HFFc6 (cell line): ENCODE measurements around the gene PLAC9. TPM values are rescaled to one million over a fixed set of nuclear protein-coding genes. Genes with fewer than 3 reads are reported as not detected.
"Not testable (repeated sequence)": the region's sequence is repeated elsewhere in the genome, so short reads cannot be mapped to it uniquely, and the experiment has no call there.

Experiments used
- DNase-seq: peaks from one replicate; pipeline ENCODE4 v3.0.0-alpha.2; 2018
- H3K27ac Mint-ChIP-seq: 2 replicates; pipeline ENCODE4 v1.8.0; 2020; ENCODE audit warnings: mild to moderate bottlenecking, mixed read lengths
- H3K27me3 Mint-ChIP-seq: 2 replicates; pipeline ENCODE4 v1.8.0; 2021; ENCODE audit warnings: mild to moderate bottlenecking, moderate library complexity, mixed read lengths; ENCODE audit not compliant: insufficient read depth
- H3K36me3 Mint-ChIP-seq: 2 replicates; pipeline ENCODE4 v1.8.0; 2021; ENCODE audit warnings: low read depth, mixed read lengths
- H3K4me1 Mint-ChIP-seq: 2 replicates; pipeline ENCODE4 v1.8.0; 2020; ENCODE audit warnings: low read depth, mixed read lengths
- H3K4me3 Mint-ChIP-seq: 2 replicates; pipeline ENCODE4 v1.8.0; 2020; ENCODE audit warnings: mild to moderate bottlenecking, moderate library complexity, mixed read lengths
- H3K9me3 Mint-ChIP-seq: 2 replicates; pipeline ENCODE4 v1.8.0; 2020; ENCODE audit warnings: mild to moderate bottlenecking, mixed read lengths
- CTCF ChIP-seq: fragments of 200-600 bp; sonication (generic); IDR thresholded peaks from 2 replicates; pipeline ENCODE4 v1.5.0; 2021; ENCODE audit warnings: antibody characterized with exemption, mild to moderate bottlenecking
- total RNA-seq, 6 experiments: library from RNA; stranded (reverse); fragmentation: NEBNext Ultra II Directional; extraction: Animal tissue kit (Norgen Biotek cat#: 25700); gene quantifications; 2 replicates in 1 of 6; 3 replicates in 5 of 6; pipeline ENCODE4 v1.2.3, GENCODE V29; 2021

PLAC9 gene
- total RNA-seq, 6 experiments from 2014 or later = 2.1 to 6.6 (median 6.2) TPM

- DNase-seq = no peak
- H3K27me3 Mint-ChIP-seq = peaks cover 21% of the 10 kb centered on the region
- H3K4me3 Mint-ChIP-seq = no peak overlapping the region
- H3K27ac Mint-ChIP-seq = no peak overlapping the region
- no peaks in the 10 kb centered on the region for H3K9me3 Mint-ChIP-seq
- peaks cover 5% of the 10 kb centered on the region; the same call in 1 of the 2 replicates for H3K4me1 Mint-ChIP-seq
- no peak for TF ChIP-seq CTCF
- no peaks in the 10 kb centered on the region for H3K36me3 Mint-ChIP-seq
Observed at GRCh38 chr10:80122110-80122710, 10.3 kb upstream of the PLAC9 start.

GRCh38 chr10:80122746-80123145 lies 9.8 kb upstream of the PLAC9 start:
- H3K36me3 Mint-ChIP-seq = no peaks in the 10 kb centered on the region
- H3K4me1 Mint-ChIP-seq = peaks cover 5% of the 10 kb centered on the region; the same call in 1 of the 2 replicates
- H3K27me3 Mint-ChIP-seq = peaks cover 21% of the 10 kb centered on the region
- DNase-seq = no peak
- H3K4me3 Mint-ChIP-seq = no peak overlapping the region
- no peaks in the 10 kb centered on the region for H3K9me3 Mint-ChIP-seq
- H3K27ac Mint-ChIP-seq = no peak overlapping the region
- no peak for TF ChIP-seq CTCF

GRCh38 chr10:80126876-80127275 lies 5.7 kb upstream of the PLAC9 start:
- Mint-ChIP-seq H3K4me1 (peaks cover 12% of the 10 kb centered on the region), H3K4me3 (no peak overlapping the region), H3K9me3 (no peaks in the 10 kb centered on the region), H3K27me3 (peaks cover 3% of the 10 kb centered on the region), H3K36me3 (no peaks in the 10 kb centered on the region), H3K27ac (no peak overlapping the region)
- no peak for TF ChIP-seq CTCF
- no peak for DNase-seq

- H3K27ac Mint-ChIP-seq = peak overlapping the region; percentile 20; the same call in 1 of the 2 replicates
- no peaks in the 10 kb centered on the region for H3K36me3 Mint-ChIP-seq
- DNase-seq = no peak
- peaks cover 36% of the 10 kb centered on the region for H3K4me1 Mint-ChIP-seq
- peaks cover 1% of the 10 kb centered on the region for H3K27me3 Mint-ChIP-seq
- TF ChIP-seq CTCF = no peak
- no peak overlapping the region; the same call in 1 of the 2 replicates for H3K4me3 Mint-ChIP-seq
- no peaks in the 10 kb centered on the region for H3K9me3 Mint-ChIP-seq
Observed at GRCh38 chr10:80131499-80131901, 1.0 kb upstream of the PLAC9 start.

GRCh38 chr10:80133206-80133605 lies 676 bp downstream of the PLAC9 start:
- Mint-ChIP-seq H3K4me3 (peak overlapping the region; percentile 85), H3K9me3 (no peaks in the 10 kb centered on the region), H3K27ac (peak overlapping the region; percentile 63), H3K4me1 (peaks cover 43% of the 10 kb centered on the region), H3K36me3 (no peaks in the 10 kb centered on the region), H3K27me3 (peaks cover 1% of the 10 kb centered on the region; the same call in 1 of the 2 replicates)
- TF ChIP-seq CTCF = no peak
- no peak for DNase-seq

GRCh38 chr10:80133687-80134086 lies 1.2 kb downstream of the PLAC9 start:
- not testable (repeated sequence) for H3K36me3 Mint-ChIP-seq, H3K9me3 Mint-ChIP-seq, H3K27me3 Mint-ChIP-seq, DNase-seq
- Mint-ChIP-seq H3K4me3 (peak overlapping the region; percentile 85), H3K27ac (peak overlapping the region; percentile 13; the same call in 1 of the 2 replicates), H3K4me1 (peaks cover 44% of the 10 kb centered on the region)
